K562 (cell line): Measurements from ENCODE around the gene ST6GALNAC5. TPM values are rescaled to one million over a fixed set of nuclear protein-coding genes. Genes with fewer than 3 reads are reported as not detected.

ENCODE experiments used
- ATAC-seq: fragments of 200-7000 bp; cut with Tn5 transposase; 3 replicates; pipeline ENCODE4 v1.9.1; 2020; ENCODE audit warnings: moderate library complexity
- BruUV-seq: library from RNA; stranded (reverse); fragments of 400-500 nt; replicated peaks from 2 replicates; lab custom pipeline; 2021; lab: Mats Ljungman, UMichigan
- CTCF ChIA-PET: fragments of 300-600 bp; formaldehyde crosslinking; extraction: SDS; loops from one replicate; lab custom pipeline; 2021; ENCODE audit warnings: low intra/inter-chr PET ratio; lab: Yijun Ruan, JAX
- POLR2A ChIA-PET: fragments of 300-600, 350-650 bp; sonication (Branson Sonifier 250); formaldehyde crosslinking; extraction: SDS; loops from one replicate; lab custom pipeline; 2021; ENCODE audit warnings: antibody characterized with exemption, inconsistent platforms; lab: Yijun Ruan, JAX
- DNase-seq, 4 experiments: peaks; one replicate each; pipeline versions ENCODE4 v3.0.0 to v3.0.0-alpha.2; 2011 to 2018; ENCODE audit warnings: low spot score in 3 of 4, mixed read lengths in 3 of 4; ENCODE audit errors: extremely low read depth in 1 of 4
- FAIRE-seq: peaks from 2 replicates; lab custom pipeline; 2011; peaks lifted over from hg19 to GRCh38; lab: Jason Lieb, UNC
- H2AFZ ChIP-seq: 2 replicates; pipeline ENCODE4 v1.6.0; 2011; ENCODE audit warnings: low read depth, low read length, control low read depth, inconsistent platforms
- H3K27ac ChIP-seq: fragments of 200-600 bp; 3 replicates; pipeline ENCODE4 v1.8.0; 2011; ENCODE audit warnings: low read depth, mild to moderate bottlenecking, control low read depth, inconsistent platforms, low read length, moderate library complexity, mixed read lengths; ENCODE audit errors: extremely low read depth
- H3K27me3 ChIP-seq, 2 experiments: fragments of 300-600 bp in 1 of 2; 2 replicates in 1 of 2; 3 replicates in 1 of 2; pipeline versions ENCODE4 v1.6.0 to v1.8.0; 2011; ENCODE audit warnings: inconsistent platforms in 2 of 2, low read length in 2 of 2, mild to moderate bottlenecking in 1 of 2, mixed read lengths in 1 of 2, moderate library complexity in 1 of 2; ENCODE audit not compliant: control insufficient read depth in 2 of 2, insufficient read depth in 2 of 2
- H3K36me3 ChIP-seq: fragments of 300-600 bp; 3 replicates; pipeline ENCODE4 v1.8.0; 2011; ENCODE audit warnings: mild to moderate bottlenecking, low read length, inconsistent platforms; ENCODE audit not compliant: control insufficient read depth, insufficient read depth
- H3K4me1 ChIP-seq, 2 experiments: fragments of 200-600 bp in 1 of 2; replicated peaks in 1 of 2; 2 replicates in 1 of 2; 3 replicates in 1 of 2; pipeline versions ENCODE4 v1.5.1 to v1.8.0; 2011; ENCODE audit warnings: inconsistent platforms in 2 of 2, low read length in 2 of 2, mild to moderate bottlenecking in 1 of 2, mixed read lengths in 1 of 2, moderate library complexity in 1 of 2; ENCODE audit not compliant: control insufficient read depth in 2 of 2, insufficient read depth in 2 of 2
- H3K4me2 ChIP-seq: 2 replicates; pipeline ENCODE4 v1.6.1; 2011; ENCODE audit warnings: low read length, control low read depth, inconsistent platforms, mixed read lengths; ENCODE audit not compliant: insufficient read depth
- H3K4me3 ChIP-seq: fragments of 200-600 bp; sonication (generic), shearing (Covaris generic); 2 replicates; pipeline ENCODE4 v1.5.1; 2016; ENCODE audit warnings: control low read depth, inconsistent platforms
- H3K79me2 ChIP-seq: fragments of 200-600 bp; 3 replicates; pipeline ENCODE4 v1.8.0; 2011; ENCODE audit warnings: low read length, inconsistent platforms; ENCODE audit not compliant: control insufficient read depth, insufficient read depth
- H3K9ac ChIP-seq, 2 experiments: 2 replicates each; pipeline versions ENCODE4 v1.6.0 to v1.6.1; 2011; ENCODE audit warnings: low read depth in 2 of 2, low read length in 2 of 2, control low read depth in 1 of 2, inconsistent platforms in 1 of 2, mild to moderate bottlenecking in 1 of 2, mixed read lengths in 1 of 2; ENCODE audit not compliant: insufficient read depth in 1 of 2
- H3K9me1 ChIP-seq: one replicate; pipeline ENCODE4 v1.6.0; 2011; ENCODE audit warnings: inconsistent platforms, mild to moderate bottlenecking, low read length, moderate library complexity; ENCODE audit not compliant: control insufficient read depth, insufficient read depth
- H3K9me3 ChIP-seq: replicated peaks from 2 replicates; pipeline ENCODE4 v1.5.1; 2011; ENCODE audit warnings: low read depth, low read length, inconsistent platforms; ENCODE audit not compliant: control insufficient read depth, insufficient read depth
- H4K20me1 ChIP-seq: replicated peaks from 2 replicates; pipeline ENCODE4 v1.6.1; 2011; ENCODE audit warnings: low read length, inconsistent platforms, mixed read lengths; ENCODE audit not compliant: control insufficient read depth, insufficient read depth
- BRD9 ChIP-seq: fragments of 450-650 bp; IDR thresholded peaks from 2 replicates; pipeline ENCODE4 v1.6.1; 2018; ENCODE audit warnings: low read depth; ENCODE audit not compliant: partially characterized antibody
- HOXB6 ChIP-seq: fragments of 250-450 bp; sonication (Bioruptor Pico); IDR thresholded peaks from 2 replicates; pipeline ENCODE4 v1.5.1; 2022; ENCODE audit warnings: mild to moderate bottlenecking, borderline replicate concordance
- KHSRP ChIP-seq: fragments of 450-650 bp; IDR thresholded peaks from 2 replicates; pipeline ENCODE4 v1.6.1; 2017
- NBN ChIP-seq: fragments of 450-650 bp; IDR thresholded peaks from 2 replicates; pipeline ENCODE4 v1.6.1; 2016; ENCODE audit warnings: low read depth, mild to moderate bottlenecking
- NCOA2 ChIP-seq, 2 experiments: fragments of 450-650 bp; IDR thresholded peaks; 2 replicates each; pipeline ENCODE4 v1.6.1; 2018; ENCODE audit warnings: mild to moderate bottlenecking in 2 of 2, moderate library complexity in 1 of 2; ENCODE audit not compliant: partially characterized antibody in 2 of 2
- PHF8 ChIP-seq: fragments of 200-600 bp; sonication (generic); IDR thresholded peaks from 2 replicates; pipeline ENCODE4 v1.6.1; 2012; ENCODE audit warnings: mixed run types, mild to moderate bottlenecking, inconsistent platforms, low read length, moderate library complexity, borderline replicate concordance
- SMAD4 ChIP-seq: fragments of 250-450 bp; sonication (Bioruptor Pico); conservative IDR thresholded peaks from 2 replicates; pipeline ENCODE4 v1.8.0; 2021; ENCODE audit warnings: inconsistent platforms, mild to moderate bottlenecking, moderate library complexity
- ZNF445 ChIP-seq: fragments of 250-450 bp; sonication (Bioruptor Pico); IDR thresholded peaks from 2 replicates; pipeline ENCODE4 v1.4.0; 2020; ENCODE audit warnings: low read depth, mild to moderate bottlenecking, moderate library complexity
- ZNF511 ChIP-seq: sonication (generic); formaldehyde crosslinking; IDR thresholded peaks from 2 replicates; pipeline ENCODE4 v1.8.0; 2022; ENCODE audit warnings: mild to moderate bottlenecking, missing genetic modification reagents
- WGBS: fragments of 100-300 bp; shearing (Covaris generic); methylation state at CpG from one replicate; pipeline ENCODE4 v1.1.6; 2016; ENCODE audit warnings: low coverage, mixed read lengths; ENCODE audit not compliant: insufficient coverage; ENCODE audit errors: missing lambda C conversion rate; 5-methylcytosine and 5-hydroxymethylcytosine counted together
- in situ Hi-C: fragments of 300-500 bp; cut with MboI; formaldehyde crosslinking; loops from 4 replicates; pipeline ENCODE4 v1.15.0; 2018; ENCODE audit warnings: inconsistent platforms, mixed read lengths
- intact Hi-C: fragments of 100-400 bp; cut with micrococcal nuclease; formaldehyde crosslinking; loops from 2 replicates; pipeline ENCODE4 v1.14.2; 2022
- polyA plus RNA-seq, 8 experiments: library from polyadenylated mRNA; depleted of rRNA in 4 of 8; stranded (reverse) in 5 of 8; unstranded in 3 of 8; fragments of >200 nt; fragmentation: Nextera tagmentation in 2 of 8; fragmentation: Illumina TruSeq in 1 of 8; extraction: Ambion mirVana in 2 of 8; extraction: Trizol in 1 of 8; gene quantifications; 2 replicates each; pipeline versions ENCODE4 v1.2.1 to v1.2.3, GENCODE V29; 2011 to 2014; ENCODE audit warnings: inconsistent platforms in 1 of 8, missing spikeins in 1 of 8
- total RNA-seq, 7 experiments: library from RNA; depleted of rRNA in 6 of 7; stranded (reverse); fragments of >200 nt in 6 of 7; fragmentation: Illumina TruSeq in 2 of 7; extraction: Trizol in 2 of 7; gene quantifications; 2 replicates each; pipeline versions ENCODE4 v1.2.1 to v1.2.3, GENCODE V29; 2011 to 2021; ENCODE audit warnings: low replicate concordance in 1 of 7
- TF ChIP-seq, protein P1 (sequence below): fragments of 200-400 bp; formaldehyde crosslinking; IDR thresholded peaks from 2 replicates; pipeline ENCODE4 v1.6.1; 2017; ENCODE audit warnings: mild to moderate bottlenecking, low read depth, low read length, moderate library complexity
- TF ChIP-seq, protein P2 (sequence below): sonication (generic); formaldehyde crosslinking; IDR thresholded peaks from 2 replicates; pipeline ENCODE4 v1.8.1; 2023; ENCODE audit warnings: missing genetic modification reagents, mild to moderate bottlenecking, borderline replicate concordance
- TF ChIP-seq, protein P3 (sequence below): fragments of 450-650 bp; IDR thresholded peaks from 2 replicates; pipeline ENCODE4 v1.6.1; 2017; ENCODE audit warnings: mild to moderate bottlenecking, moderate library complexity

ST6GALNAC5 gene
- total and polyA plus RNA-seq, 9 of the 15 experiments (the other 6 are each of a cell fraction or from before 2014, with no cell fraction given): 0.04 to 0.14 TPM; not detected in 7

GRCh38 chr1:76950306-76950705 is 83.0 kb downstream of the ST6GALNAC5 start:
- no peak for ATAC-seq
- Histone ChIP-seq H3K9me3 (no peaks in the 10 kb centered on the region), H2AFZ (no peak overlapping the region), H3K9ac (no peak overlapping the region), H3K36me3 (no peaks in the 10 kb centered on the region), H3K4me3 (no peak overlapping the region), H3K27ac (no peak overlapping the region), H3K9me1 (no peaks in the 10 kb centered on the region), H4K20me1 (no peaks in the 10 kb centered on the region)
- intact Hi-C loops (no loop called here), in situ Hi-C loops (no loop called here)
- no peak for DNase-seq
- POLR2A ChIA-PET: interaction anchor here (0.7 kb wide), 1 partner anchor 14 kb away, joined by 3 read pairs; no protein-coding TSS in a partner anchor
- CTCF ChIA-PET: no interaction called here
- TF ChIP-seq KHSRP: no peak
- no peak for TF ChIP-seq NCOA2 (IDR thresholded peaks at IDR 0.05; ENCODE audit: partially characterized antibody in 2 of 2)
- TF ChIP-seq, protein P1, sequence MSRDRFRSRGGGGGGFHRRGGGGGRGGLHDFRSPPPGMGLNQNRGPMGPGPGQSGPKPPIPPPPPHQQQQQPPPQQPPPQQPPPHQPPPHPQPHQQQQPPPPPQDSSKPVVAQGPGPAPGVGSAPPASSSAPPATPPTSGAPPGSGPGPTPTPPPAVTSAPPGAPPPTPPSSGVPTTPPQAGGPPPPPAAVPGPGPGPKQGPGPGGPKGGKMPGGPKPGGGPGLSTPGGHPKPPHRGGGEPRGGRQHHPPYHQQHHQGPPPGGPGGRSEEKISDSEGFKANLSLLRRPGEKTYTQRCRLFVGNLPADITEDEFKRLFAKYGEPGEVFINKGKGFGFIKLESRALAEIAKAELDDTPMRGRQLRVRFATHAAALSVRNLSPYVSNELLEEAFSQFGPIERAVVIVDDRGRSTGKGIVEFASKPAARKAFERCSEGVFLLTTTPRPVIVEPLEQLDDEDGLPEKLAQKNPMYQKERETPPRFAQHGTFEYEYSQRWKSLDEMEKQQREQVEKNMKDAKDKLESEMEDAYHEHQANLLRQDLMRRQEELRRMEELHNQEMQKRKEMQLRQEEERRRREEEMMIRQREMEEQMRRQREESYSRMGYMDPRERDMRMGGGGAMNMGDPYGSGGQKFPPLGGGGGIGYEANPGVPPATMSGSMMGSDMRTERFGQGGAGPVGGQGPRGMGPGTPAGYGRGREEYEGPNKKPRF: no peak
- no peak for TF ChIP-seq ZNF511
- TF ChIP-seq PHF8: no peak
- TF ChIP-seq, protein P2, sequence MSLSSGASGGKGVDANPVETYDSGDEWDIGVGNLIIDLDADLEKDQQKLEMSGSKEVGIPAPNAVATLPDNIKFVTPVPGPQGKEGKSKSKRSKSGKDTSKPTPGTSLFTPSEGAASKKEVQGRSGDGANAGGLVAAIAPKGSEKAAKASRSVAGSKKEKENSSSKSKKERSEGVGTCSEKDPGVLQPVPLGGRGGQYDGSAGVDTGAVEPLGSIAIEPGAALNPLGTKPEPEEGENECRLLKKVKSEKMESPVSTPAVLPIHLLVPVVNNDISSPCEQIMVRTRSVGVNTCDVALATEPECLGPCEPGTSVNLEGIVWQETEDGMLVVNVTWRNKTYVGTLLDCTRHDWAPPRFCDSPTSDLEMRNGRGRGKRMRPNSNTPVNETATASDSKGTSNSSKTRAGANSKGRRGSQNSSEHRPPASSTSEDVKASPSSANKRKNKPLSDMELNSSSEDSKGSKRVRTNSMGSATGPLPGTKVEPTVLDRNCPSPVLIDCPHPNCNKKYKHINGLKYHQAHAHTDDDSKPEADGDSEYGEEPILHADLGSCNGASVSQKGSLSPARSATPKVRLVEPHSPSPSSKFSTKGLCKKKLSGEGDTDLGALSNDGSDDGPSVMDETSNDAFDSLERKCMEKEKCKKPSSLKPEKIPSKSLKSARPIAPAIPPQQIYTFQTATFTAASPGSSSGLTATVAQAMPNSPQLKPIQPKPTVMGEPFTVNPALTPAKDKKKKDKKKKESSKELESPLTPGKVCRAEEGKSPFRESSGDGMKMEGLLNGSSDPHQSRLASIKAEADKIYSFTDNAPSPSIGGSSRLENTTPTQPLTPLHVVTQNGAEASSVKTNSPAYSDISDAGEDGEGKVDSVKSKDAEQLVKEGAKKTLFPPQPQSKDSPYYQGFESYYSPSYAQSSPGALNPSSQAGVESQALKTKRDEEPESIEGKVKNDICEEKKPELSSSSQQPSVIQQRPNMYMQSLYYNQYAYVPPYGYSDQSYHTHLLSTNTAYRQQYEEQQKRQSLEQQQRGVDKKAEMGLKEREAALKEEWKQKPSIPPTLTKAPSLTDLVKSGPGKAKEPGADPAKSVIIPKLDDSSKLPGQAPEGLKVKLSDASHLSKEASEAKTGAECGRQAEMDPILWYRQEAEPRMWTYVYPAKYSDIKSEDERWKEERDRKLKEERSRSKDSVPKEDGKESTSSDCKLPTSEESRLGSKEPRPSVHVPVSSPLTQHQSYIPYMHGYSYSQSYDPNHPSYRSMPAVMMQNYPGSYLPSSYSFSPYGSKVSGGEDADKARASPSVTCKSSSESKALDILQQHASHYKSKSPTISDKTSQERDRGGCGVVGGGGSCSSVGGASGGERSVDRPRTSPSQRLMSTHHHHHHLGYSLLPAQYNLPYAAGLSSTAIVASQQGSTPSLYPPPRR (CRISPR knock-in tag): no peak
- TF ChIP-seq, protein P3, sequence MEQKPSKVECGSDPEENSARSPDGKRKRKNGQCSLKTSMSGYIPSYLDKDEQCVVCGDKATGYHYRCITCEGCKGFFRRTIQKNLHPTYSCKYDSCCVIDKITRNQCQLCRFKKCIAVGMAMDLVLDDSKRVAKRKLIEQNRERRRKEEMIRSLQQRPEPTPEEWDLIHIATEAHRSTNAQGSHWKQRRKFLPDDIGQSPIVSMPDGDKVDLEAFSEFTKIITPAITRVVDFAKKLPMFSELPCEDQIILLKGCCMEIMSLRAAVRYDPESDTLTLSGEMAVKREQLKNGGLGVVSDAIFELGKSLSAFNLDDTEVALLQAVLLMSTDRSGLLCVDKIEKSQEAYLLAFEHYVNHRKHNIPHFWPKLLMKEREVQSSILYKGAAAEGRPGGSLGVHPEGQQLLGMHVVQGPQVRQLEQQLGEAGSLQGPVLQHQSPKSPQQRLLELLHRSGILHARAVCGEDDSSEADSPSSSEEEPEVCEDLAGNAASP: no peak
- TF ChIP-seq BRD9: no peak
- TF ChIP-seq NBN: no peak
- TF ChIP-seq SMAD4: no peak
- no peak for TF ChIP-seq HOXB6
- TF ChIP-seq ZNF445 (CRISPR knock-in tag): no peak
- TF ChIP-seq, all 486 proteins: peak for 0
- Histone ChIP-seq H3K4me1 (no peaks in the 10 kb centered on the region), H3K79me2 (no peaks in the 10 kb centered on the region), H3K4me2 (no peak overlapping the region), H3K27me3 (no peaks in the 10 kb centered on the region)
- BruUV-seq: no TSS peak
- WGBS: 0% methylated on average over 2 of the region's 2 CpGs
- no peak for FAIRE-seq
